Activated CD4-positive, alpha-beta T cell treated with anti-CD3 and anti-CD28 coated beads, Interleukin-10, Interleukin-2, amounts not matched to agents 100 ng/mL and 50 ng/mL, durations not matched to agents 16 hours and 8 hours (primary cell): Measurements from ENCODE around the gene ZNF566.
A peak's percentile ranks its signal among the peaks of the same experiment; 100 is the strongest.
"Not testable (repeated sequence)": the region's sequence is repeated elsewhere in the genome, so short reads cannot be mapped to it uniquely, and the experiment has no call there.

Experiments
- DNase-seq: peaks from one replicate; pipeline ENCODE4 v3.0.0-alpha.2; 2020

The ZNF566 gene

DNA sequence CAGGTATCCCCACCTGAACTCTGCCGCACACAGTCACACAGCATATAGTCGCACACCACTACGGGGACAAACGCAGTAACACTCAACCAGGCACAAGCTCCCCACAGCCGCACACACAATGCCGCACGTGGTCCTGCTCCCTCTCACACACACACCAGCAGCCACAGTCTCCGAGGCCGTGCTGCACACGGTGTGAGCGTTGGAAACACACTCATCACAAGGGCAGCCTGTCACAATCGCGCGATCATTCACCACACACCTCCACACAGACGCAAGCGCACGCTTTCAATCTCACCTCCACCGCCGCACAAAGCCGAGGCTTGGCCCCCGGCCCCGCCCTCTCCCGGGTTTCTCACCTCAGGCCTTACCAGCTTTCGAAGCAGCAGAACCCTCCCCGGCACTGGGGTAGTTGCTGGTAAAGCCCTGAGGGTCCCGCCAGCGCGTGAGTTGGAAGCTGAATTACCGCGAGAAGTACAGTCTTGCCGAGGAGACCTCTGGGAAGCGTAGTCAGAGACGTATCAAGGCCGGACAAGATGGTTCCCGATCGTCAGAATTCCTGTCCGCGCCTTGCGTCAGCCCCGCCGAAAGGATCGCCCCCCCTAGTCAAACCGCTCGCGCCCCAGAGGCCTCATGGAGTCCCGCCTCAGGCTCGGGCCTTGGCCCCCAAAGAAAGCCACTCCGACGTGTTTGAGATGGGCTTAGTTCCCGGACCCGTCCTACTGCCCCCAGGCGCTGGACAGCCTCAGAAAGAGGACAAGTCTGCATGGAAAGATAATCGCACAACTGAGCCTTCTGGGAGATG lies at the start of gene ZNF566:
Gene ZNF566, minus strand, starts transcription at position 444 of the 802 bp plus-strand sequence. CDS start 13,004 bp downstream, outside the sequence.
- DNase-seq: peak; percentile 96

DNA sequence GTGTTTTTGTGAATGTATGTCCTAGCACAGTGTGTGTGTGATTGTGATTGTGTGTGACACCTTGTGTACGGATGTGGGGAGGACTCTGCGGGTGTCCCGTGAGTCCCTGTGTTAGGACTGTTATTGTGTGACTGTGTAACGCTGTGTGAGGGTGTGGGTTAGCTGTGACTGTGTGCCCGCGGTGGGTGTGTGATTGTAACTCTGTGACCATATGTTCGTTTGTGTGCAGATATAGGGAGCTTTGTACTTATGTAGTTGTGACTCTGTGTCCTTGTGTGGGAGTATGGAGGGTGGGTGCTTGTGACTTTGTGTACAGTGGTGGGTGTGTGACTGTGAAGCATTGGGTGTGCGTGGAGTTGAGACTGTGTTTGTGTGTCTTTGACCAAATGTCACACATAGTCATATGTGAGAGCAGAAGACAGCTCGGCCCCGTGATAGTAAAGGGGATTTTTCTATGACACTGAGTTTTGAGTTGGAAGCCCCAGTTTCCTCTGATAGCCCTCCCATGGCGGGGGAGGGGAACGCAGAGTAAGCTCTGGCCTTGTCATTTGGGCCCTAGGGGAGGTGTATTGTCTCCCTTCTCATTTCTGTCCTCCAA lies 39.7 kb upstream of the ZNF566 start:
- DNase-seq: peak; percentile 16

DNA sequence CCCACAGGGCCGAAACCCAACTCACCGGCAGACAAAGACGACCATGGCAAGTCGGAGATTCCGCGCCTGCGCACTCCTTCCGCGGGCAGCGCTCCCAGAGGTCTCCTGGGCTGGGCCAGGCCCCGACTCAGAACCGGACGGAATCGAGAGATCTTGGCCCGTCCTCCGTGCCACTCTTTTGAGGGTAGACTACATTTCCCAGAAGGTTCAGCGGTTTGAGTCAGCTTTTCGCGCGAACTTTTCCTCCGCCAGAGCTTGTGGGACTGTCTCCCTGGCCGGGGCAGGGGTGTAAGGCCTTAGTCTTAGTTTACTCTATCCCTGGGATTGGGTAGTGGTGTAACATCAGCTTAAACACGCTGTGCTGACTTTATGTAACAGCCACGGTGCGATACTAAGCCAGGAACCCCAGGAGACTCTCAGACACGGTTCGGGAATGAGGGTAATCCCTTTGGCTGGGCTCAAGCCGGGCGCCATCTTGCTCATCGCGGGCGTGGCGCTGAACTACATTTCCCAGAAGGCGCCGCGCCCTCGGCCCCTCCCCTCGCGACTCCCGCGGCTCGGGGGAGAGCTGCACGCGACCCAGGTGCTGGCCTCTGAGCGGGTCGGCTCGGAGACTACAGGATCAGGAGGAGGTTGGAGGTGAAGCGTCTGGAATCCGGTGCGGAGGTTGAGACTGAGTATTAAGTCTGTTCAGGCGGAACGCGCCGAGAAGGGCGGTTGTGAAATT lies 39.0 kb upstream of the ZNF566 start, which contains the start of gene ZNF260:
Gene ZNF260, minus strand, starts transcription at position 78 of the 727 bp plus-strand sequence. CDS start 13,033 bp downstream, outside the sequence.
- peak; percentile 95 for DNase-seq

DNA sequence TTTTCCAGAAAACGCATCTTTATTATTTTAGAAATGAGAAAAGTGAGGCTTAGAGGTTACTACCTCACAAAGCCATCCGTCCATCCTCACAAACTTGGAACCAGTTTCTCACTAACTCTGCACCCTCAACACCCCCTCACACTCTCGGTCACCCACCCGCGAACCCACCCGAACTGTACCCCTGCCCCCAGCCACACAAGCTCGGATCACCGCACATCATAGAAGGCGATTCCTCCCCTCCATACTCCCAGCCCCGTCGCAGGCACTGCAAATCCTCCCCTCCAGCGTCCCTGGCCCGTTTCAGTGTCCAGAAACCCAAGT lies 38.5 kb upstream of the ZNF566 start:
- no peak for DNase-seq

DNA sequence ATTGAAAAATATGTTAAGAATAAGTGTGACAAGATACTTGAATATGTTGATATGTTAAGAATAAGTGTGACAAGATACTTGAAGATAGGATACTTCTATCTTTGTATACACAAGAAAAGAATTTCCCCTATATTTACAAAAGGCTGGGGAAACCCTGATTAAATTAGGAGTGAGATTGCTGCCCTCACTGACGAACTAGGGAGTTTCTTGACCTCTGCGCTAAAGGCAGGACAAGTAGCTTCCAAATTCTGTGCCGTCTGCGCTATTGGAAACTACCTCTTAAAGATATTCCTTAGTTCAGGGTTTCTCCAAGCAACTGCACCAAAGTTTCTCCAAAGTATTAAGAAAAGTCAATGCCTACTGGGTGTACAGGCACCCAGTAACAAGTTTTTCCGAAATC lies 38.0 kb upstream of the ZNF566 start:
- DNase-seq: no peak

DNA sequence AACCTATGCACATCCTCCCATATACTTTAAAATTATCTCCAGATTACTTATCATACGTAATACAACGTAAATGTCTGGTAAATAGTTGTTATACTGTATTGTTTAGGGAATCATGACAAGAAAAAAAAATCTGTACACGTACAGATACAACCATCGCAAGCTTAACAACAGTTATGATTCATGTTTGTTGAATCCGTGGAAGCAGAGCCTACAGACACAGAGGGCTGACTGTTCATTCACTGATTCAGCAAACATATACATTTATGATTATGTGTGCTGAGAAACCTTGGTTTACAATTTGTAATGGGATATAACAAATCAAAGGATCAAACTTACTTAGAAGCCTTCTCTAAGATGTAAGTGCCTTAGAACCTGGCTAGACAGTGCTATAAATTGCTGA lies 37.2 kb upstream of the ZNF566 start:
- no peak for DNase-seq

DNA sequence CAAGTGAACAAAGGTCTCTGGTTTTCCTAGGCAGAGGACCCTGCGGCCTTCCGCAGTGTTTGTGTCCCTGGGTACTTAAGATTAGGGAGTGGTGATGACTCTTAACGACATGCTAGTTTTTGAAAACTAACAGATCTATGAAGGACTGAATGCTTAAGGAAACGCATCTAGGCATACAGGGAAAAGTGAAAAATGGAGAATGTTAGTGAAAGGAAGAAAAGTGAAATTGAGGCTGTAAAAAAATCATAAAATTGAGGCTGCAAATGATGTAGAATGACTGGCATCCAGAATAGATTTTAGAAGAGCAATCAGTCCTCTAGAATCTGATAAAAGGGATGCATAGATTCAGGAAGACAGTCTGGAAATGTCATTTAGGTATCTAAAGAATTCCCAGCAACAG lies 35.3 kb upstream of the ZNF566 start:
- no peak for DNase-seq

DNA sequence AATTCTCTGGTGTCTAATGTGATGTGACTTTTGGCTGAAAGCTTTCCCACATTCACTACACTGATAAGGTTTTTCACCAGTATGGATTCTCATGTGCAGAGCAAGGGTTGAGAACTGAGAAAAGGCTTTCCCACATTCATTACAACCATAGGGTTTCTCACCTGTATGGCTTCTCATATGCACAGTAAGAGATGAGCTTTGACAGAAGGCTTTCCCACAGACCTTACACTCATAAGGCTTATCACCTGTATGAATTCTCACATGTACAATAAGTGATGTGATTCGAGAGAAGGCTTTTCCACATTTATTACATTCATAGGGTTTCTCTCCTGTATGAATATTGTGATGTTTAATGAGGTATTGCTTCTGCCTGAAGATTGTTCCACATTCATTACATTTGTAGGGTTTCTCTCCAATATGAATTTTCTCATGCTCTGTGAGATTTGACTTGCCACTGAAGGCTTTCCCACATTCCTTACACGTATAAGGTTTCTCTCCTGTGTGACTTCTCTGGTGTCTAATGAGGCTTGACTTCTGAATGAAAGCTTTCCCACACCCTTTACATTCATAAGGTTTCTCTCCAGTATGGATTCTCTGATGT lies 24.8 kb upstream of the ZNF566 start:
- DNase-seq: no peak

DNA sequence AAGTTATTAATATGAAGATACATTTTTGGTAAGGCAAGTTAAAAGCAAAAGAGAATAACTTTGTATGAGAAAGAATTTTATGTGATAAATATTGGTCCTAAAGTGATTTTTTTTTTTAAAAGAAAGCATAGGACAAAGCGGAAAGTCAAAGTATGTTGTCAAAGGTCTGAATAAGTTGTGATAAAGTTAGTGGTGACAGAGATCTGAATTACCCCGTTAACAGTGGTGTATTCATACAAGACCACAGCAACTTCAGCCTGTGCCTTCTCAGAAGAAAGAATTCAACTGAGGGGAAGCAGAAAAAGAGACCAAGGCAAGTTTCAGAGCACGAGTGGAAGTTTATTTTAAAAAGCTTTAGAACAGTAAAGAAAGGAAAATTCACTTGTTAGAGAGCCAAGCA lies 19.0 kb upstream of the ZNF566 start:
- no peak for DNase-seq

DNA sequence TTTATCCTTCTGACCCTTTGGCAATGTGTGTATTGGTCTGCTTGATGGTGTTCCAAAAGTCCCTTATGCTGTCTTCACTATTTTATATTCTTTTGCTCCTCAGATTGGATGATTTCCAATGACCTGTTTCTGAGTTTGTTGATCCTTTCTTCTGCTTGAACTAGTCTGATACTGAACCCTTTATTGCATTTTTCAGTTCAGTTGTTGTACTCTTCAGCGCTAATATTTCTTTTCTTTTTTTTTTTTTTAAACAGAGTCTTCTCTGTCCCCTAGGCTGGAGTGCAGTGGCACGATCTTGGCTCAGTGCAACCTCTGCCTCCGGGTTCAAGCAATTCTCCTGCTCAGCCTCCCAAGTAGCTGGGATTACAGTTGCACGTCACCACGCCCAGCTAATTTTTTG lies 12.6 kb upstream of the ZNF566 start:
- no peak for DNase-seq

DNA sequence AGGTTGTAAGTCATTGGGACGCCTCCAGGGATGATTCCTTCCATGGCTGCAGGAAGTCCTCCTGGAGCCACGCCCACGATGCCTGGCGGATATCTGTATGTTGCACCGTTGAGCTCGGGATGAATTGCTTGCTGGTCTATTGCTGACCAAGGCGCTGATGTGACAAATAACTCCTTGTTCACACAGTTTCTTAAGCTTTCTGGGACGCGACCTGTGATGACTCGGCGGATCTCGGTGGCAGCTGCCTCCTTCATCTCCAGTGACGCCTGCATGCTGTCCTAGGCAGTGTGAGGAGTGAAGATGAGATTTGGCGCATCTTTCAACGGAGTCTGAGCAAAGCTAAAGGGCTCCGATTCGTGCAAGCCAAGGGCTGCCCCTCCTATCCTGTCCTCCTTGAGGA lies 7.6 kb upstream of the ZNF566 start:
- no peak for DNase-seq

DNA sequence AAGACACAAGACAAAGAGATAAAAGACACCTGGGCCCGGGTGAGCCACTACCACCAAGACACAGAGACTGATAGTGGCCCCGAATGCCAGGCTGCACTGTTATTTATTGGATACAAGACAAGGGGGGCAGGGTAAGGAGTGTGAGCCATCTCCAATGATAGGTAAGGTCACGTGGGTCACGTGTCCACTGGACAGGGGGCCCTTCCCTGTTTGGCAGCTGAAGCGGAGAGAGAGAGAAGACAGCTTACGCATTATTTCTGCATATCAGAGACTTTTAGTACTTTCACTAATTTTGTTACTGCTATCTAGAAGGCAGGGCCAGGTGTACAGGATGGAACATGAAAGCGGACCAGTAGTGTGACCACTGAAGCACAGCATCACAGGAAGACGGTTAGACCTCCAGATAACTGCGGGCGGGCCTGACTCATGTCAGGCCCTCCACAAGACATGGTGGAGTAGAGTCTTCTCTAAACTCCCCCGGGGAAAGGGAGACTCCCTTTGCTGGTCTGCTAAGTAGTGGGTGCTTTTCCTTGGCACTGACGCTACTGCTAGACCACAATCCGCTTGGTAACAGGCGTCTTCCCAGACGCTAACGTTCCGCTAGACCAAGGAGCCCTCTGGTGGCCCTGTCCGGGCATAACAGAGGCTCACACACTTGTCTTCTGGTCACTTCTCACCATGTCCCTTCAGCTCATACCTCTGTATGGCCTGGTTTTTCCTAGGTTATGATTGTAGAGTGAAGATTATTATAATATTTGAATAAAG lies 3.5 kb upstream of the ZNF566 start:
- DNase-seq: peak; percentile 16

DNA sequence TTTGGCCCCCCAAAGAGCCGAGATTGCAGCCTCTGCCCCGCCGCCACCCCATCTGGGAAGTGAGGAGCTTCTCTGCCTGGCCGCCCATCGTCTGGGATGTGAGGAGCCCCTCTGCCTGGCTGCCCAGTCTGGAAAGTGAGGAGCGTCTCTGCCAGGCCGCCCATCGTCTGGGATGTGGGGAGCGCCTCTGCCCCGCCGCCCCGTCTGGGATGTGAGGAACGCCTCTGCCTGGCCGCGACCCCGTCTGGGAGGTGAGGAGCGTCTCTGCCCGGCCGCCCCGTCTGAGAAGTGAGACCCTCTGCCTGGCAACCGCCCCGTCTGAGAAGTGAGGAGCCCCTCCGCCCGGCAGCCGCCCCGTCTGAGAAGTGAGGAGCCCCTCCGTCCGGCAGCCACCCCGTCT lies 1.5 kb upstream of the ZNF566 start:
- not testable (repeated sequence) for DNase-seq

DNA sequence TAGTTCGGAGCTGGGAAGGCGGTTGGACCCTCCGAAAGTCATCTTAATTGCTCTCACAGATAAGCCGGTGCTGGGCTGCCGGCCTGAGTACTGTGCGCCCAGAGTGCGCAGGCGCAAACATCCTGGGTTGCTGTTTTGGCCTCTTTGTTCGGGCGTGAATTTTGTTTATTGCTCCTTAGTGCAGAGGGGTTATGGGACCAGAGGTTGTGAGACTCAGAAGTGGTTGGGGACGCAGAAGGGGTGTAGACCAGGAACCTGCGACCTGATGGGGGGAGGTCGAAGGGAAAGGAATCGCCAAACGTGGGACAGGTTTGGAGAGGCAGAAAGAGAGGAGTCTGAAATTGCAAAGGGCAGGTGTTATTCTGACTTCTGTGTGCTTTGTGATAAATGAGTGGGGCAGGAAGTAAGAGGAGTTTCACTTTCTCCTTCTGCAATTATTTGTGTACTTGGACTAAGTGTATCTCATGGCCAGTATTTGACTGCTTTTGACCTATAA lies 607 bp upstream of the ZNF566 start:
- peak; percentile 80 for DNase-seq

DNA sequence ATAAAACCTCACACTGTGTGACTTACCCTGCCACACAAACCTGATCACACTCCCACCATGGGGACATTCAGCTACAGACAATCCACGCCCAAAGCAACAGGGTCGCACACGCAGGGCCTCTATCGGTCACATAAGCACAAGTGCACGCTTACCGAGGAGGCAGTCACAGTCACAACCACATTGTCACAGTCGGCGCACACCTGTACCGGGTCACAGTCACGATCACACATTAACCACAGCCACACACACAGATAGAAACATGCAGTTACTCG lies 579 bp downstream of the ZNF566 start:
- peak; percentile 50 for DNase-seq

DNA sequence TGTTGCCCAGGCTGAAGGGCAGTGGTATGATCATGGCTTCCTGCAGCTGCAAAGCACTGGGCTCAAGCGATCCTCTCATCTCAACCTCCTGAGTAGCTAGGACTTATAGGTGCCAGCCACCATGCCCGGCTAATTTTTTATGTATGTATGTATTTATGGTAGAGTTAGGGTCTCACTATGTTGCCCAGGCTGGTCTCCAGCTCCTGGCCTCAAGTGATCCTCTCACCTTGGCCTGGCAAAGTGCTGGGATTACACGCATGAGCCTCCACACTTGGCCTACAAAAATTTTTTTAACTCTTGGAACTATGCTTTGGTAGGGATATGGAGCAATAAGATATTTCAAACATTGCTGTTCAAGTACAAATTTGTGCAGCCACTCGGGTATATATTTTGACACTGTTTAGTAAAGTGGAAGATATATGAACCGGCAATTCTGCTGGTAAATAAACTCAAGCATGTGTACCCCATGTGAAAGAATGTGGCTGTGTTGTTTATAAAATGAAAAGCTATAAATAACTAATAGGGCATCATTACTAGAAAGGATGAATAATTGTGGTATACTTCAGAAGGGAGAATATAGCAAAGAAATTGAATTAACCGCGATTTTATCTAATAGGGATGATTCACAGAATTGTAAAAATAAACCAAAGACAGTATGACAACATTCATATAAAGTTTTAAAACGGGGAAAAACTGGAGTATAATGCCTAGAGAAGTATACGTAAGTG lies 1.1 kb downstream of the ZNF566 start:
- no peak for DNase-seq

DNA sequence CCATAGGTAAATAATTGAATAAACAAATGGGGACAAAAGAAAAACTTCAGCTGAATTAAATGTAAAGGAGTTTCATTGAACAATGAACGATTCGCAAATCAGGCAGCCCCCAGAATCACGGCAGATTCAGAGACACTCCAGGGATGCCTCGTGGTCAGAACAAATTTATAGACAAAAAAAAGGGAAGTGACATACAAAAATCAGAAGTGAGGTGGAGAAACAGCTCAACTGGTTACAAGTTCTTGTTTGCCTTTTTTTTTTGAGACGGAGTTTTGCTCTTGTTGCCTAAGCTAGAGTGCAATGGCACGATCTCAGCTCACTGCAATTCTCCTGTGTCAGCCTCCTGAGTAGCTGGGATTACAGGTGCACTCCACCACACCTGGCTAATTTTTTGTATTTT lies 5.7 kb downstream of the ZNF566 start:
- DNase-seq: no peak

DNA sequence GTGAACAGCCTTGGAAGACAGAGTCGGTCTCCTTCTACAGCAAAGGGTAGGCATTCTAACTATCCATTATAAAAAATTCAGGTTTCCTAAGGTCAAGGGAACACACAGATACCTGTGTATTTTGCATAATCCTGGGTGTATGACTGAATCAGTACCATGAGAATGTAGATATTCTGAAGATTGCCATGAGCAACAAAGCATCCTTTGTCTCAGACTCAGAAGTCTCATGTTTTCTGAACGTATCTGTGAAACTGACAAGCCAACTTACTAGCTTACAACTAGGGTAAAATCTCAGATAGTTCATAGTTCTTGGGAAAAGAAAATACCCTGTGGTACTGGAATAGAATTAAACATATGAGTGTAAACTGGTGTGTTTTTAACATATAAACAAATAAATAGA lies 6.5 kb downstream of the ZNF566 start:
- no peak for DNase-seq

DNA sequence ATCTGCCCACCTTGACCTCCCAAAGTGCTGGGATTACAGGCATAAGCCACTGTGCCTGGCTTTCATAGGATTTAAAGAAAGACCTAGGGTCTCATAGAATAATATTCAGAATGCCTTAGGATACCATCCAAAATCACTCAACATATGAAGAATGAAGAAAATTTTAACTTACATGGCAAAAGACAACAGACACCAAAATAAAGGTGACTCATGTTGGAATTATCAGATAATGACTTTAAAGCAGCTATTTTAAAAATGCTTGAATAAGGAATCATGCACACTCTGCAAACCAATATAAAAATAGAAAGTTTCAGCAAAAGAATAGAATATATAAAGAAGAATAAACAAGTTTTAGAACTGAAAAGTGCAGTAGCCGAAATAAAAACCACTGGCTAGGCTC lies 29.3 kb downstream of the ZNF566 start:
- DNase-seq: no peak

DNA sequence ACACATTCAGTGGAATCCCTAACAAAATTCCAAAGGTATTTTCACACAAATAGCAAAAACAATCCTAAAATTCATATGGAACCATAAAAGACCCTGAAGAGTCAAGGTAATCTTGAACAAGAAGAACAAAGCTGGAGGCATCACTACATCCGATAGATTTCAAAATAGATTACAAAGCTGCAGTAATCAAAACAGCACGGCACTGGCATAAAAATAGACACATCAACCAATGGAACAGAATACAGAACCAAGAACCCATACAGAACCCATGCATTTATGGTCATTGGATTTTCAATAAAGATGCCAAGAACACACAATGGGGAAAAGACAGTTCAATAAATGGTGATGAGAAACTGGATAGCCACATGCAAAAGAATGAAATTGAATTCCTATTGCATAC lies 32.5 kb downstream of the ZNF566 start:
- DNase-seq: no peak

DNA sequence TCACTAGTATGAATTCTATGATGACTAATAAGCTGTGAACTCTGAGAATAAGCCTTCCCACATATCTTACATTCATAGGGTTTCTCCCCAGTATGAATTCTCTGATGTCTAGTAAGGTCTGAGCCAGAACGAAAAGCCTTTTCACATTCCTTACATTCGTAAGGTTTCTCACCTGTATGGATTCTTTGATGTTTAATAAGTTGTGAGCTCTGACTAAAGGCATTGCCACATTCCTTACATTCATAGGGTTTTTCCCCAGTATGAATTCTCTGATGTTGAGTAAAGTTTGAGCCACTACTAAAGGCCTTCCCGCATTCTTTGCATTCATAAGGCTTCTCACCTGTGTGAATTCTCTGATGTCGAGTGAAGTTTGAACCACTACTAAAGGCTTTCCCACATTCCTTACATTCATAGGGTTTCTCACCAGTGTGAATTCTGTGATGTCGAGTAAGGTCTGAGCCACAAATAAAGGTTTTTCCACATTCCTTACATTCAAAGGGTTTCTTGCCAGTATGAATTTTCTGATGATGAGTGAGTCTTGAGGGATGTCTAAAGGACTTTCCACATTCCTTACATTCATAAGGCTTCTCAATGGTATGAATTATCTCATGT lies 40.2 kb downstream of the ZNF566 start:
- DNase-seq: no peak

DNA sequence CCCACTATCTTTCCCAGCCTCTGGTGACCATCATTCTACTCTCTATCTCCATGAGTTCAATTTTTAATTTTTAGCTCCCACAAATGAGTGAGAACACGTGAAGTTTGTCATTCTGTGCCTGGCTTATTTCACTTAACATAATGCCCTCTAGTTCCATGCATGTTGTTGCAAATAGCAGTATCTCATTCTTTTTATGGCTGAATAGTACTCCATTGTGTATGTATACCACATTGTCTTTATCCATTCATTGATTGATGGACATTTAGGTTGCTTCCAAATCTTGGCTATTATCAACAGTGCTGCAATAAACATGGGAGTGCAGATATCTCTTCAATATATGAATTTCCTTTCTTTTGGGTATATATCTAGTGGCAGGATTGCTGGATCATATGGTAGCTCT lies 48.0 kb downstream of the ZNF566 start:
- DNase-seq: no peak
